ENCODE results near the gene EIF4A2.
"Not testable (repeated sequence)": the region's sequence is repeated elsewhere in the genome, so short reads cannot be mapped to it uniquely, and the experiment has no call there.

The EIF4A2 gene

GRCh38 chr3:186822388-186822759 is 39.0 kb downstream of the EIF4A2 start:
- DNase-seq: not testable (repeated sequence)

GRCh38 chr3:186823386-186823785 is 40.0 kb downstream of the EIF4A2 start:
- DNase-seq: peak; percentile 48

GRCh38 chr3:186824430-186825139 is 41.2 kb downstream of the EIF4A2 start:
- DNase-seq: no peak

GRCh38 chr3:186825294-186825821 is 42.0 kb downstream of the EIF4A2 start:
- peak; percentile 57 for DNase-seq

- no peak for DNase-seq
Measured at GRCh38 chr3:186825872-186826409, 42.6 kb downstream of the EIF4A2 start.

- no peak for DNase-seq
Measured at GRCh38 chr3:186826410-186826975, 43.1 kb downstream of the EIF4A2 start.

GRCh38 chr3:186826976-186827857 is 43.8 kb downstream of the EIF4A2 start:
- peak; percentile 74 for DNase-seq

GRCh38 chr3:186828340-186828739 is 45.0 kb downstream of the EIF4A2 start:
- no peak for DNase-seq

- no peak for DNase-seq
Measured at GRCh38 chr3:186831798-186832197, 48.4 kb downstream of the EIF4A2 start.

- DNase-seq: no peak
Measured at GRCh38 chr3:186832276-186832675, 48.9 kb downstream of the EIF4A2 start.

All from HCEC 1CT (cell line).